Measurements from ENCODE around the gene CHD9.

Gene CHD9

GRCh38 chr16:53098526-53099317, 43.9 kb downstream of the CHD9 start:
- no peak for DNase-seq

- DNase-seq = peak; percentile 75
Observed at GRCh38 chr16:53099318-53100130, 44.7 kb downstream of the CHD9 start.

- no peak for DNase-seq
Observed at GRCh38 chr16:53100131-53100748, 45.4 kb downstream of the CHD9 start.

- no peak for DNase-seq
Observed at GRCh38 chr16:53100889-53101288, 46.1 kb downstream of the CHD9 start.

- DNase-seq = no peak
Observed at GRCh38 chr16:53103811-53104210, 49.0 kb downstream of the CHD9 start.

- no peak for DNase-seq
Observed at GRCh38 chr16:53105565-53105964, 50.8 kb downstream of the CHD9 start.

- no peak for DNase-seq
Observed at GRCh38 chr16:53111078-53111791, 56.4 kb downstream of the CHD9 start.

- no peak for DNase-seq
Observed at GRCh38 chr16:53112015-53112414, 57.2 kb downstream of the CHD9 start.

- DNase-seq = no peak
Observed at GRCh38 chr16:53115047-53115446, 60.3 kb downstream of the CHD9 start.

- no peak for DNase-seq
Observed at GRCh38 chr16:53115773-53116172, 61.0 kb downstream of the CHD9 start.

- DNase-seq = no peak
Observed at GRCh38 chr16:53121043-53121620, 66.3 kb downstream of the CHD9 start.

- DNase-seq = no peak
Observed at GRCh38 chr16:53121661-53122060, 66.9 kb downstream of the CHD9 start.

GRCh38 chr16:53123747-53124146, 69.0 kb downstream of the CHD9 start:
- DNase-seq = no peak

GRCh38 chr16:53126390-53126789, 71.6 kb downstream of the CHD9 start:
- no peak for DNase-seq

GRCh38 chr16:53129281-53130158, 74.7 kb downstream of the CHD9 start:
- DNase-seq = no peak

- DNase-seq = peak; percentile 77
Observed at GRCh38 chr16:53130159-53131049, 75.6 kb downstream of the CHD9 start.

GRCh38 chr16:53131050-53131362, 76.2 kb downstream of the CHD9 start:
- DNase-seq = no peak

- no peak for DNase-seq
Observed at GRCh38 chr16:53131363-53132071, 76.7 kb downstream of the CHD9 start.

GRCh38 chr16:53132406-53132805, 77.6 kb downstream of the CHD9 start:
- DNase-seq = no peak

GRCh38 chr16:53135329-53135728, 80.5 kb downstream of the CHD9 start:
- no peak for DNase-seq
